RWPE2 (cell line): ENCODE results near the gene CLEC16A.

Experiments
- ATAC-seq: fragments of 200-7000 bp; cut with Tn5 transposase; 3 replicates; pipeline ENCODE4 v1.9.1; 2021; ENCODE audit warnings: low read depth
- DNase-seq: peaks from one replicate; pipeline ENCODE4 v3.0.0-alpha.2; 2020; ENCODE audit warnings: low spot score
- H3K27ac ChIP-seq: fragments of 450-650 bp; 2 replicates; pipeline ENCODE4 v1.5.1; 2017; ENCODE audit warnings: mild to moderate bottlenecking; ENCODE audit not compliant: poor library complexity, severe bottlenecking
- H3K27me3 ChIP-seq: fragments of 250-450 bp; sonication (Bioruptor Pico); 2 replicates; pipeline ENCODE4 v1.5.1; 2021; ENCODE audit warnings: mild to moderate bottlenecking, moderate library complexity; ENCODE audit not compliant: insufficient read depth, poor library complexity, severe bottlenecking
- H3K36me3 ChIP-seq: fragments of 250-450 bp; sonication (Bioruptor Pico); 2 replicates; pipeline ENCODE4 v1.5.1; 2020; ENCODE audit warnings: low read depth, mild to moderate bottlenecking, moderate library complexity
- H3K4me1 ChIP-seq: fragments of 250-450 bp; sonication (Bioruptor Pico); 2 replicates; pipeline ENCODE4 v1.5.1; 2021; ENCODE audit warnings: mild to moderate bottlenecking, moderate library complexity; ENCODE audit not compliant: insufficient read depth, poor library complexity, severe bottlenecking
- H3K4me3 ChIP-seq: fragments of 250-450 bp; sonication (Bioruptor Pico); 2 replicates; pipeline ENCODE4 v1.5.1; 2021; ENCODE audit warnings: mild to moderate bottlenecking, moderate library complexity; ENCODE audit not compliant: severe bottlenecking
- H3K9me3 ChIP-seq: fragments of 250-450 bp; sonication (Bioruptor Pico); 2 replicates; pipeline ENCODE4 v1.5.1; 2021; ENCODE audit warnings: mild to moderate bottlenecking, moderate library complexity; ENCODE audit not compliant: severe bottlenecking
- TF ChIP-seq, protein P1 (sequence below): fragments of 450-650 bp; IDR thresholded peaks from one replicate; pipeline ENCODE4 v1.5.1; 2017; ENCODE audit warnings: mild to moderate bottlenecking, moderate library complexity; ENCODE audit not compliant: poor library complexity, severe bottlenecking

Gene CLEC16A

DNA sequence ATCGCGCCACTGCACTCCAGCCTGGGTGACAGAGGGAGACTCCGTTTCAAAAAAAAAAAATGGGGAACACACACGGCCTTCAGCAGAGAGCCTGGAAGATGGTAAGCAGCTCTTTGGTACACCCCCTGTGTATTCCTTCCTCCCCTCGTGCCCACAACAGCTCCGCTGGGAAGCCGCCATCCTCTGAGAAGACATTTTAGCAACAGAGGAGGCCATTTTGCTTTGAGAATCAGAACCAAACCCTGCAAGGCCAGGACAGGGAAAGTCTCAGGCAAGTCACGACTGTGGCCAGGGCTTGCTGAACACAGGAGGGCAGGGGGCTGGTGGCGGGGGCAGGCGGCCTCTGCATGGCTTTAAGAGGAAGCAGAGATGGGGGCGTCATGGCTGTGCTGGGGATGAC lies 265.9 kb downstream of the CLEC16A start:
- no peaks in the 10 kb centered on the region for H3K9me3 ChIP-seq
- TF ChIP-seq, protein P1, sequence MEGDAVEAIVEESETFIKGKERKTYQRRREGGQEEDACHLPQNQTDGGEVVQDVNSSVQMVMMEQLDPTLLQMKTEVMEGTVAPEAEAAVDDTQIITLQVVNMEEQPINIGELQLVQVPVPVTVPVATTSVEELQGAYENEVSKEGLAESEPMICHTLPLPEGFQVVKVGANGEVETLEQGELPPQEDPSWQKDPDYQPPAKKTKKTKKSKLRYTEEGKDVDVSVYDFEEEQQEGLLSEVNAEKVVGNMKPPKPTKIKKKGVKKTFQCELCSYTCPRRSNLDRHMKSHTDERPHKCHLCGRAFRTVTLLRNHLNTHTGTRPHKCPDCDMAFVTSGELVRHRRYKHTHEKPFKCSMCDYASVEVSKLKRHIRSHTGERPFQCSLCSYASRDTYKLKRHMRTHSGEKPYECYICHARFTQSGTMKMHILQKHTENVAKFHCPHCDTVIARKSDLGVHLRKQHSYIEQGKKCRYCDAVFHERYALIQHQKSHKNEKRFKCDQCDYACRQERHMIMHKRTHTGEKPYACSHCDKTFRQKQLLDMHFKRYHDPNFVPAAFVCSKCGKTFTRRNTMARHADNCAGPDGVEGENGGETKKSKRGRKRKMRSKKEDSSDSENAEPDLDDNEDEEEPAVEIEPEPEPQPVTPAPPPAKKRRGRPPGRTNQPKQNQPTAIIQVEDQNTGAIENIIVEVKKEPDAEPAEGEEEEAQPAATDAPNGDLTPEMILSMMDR: no peak
- no peaks in the 10 kb centered on the region for H3K27me3 ChIP-seq
- ATAC-seq: no peak
- no peak overlapping the region for H3K27ac ChIP-seq
- peaks cover 4% of the 10 kb centered on the region for H3K4me1 ChIP-seq
- H3K36me3 ChIP-seq: no peaks in the 10 kb centered on the region
- DNase-seq: no peak
- H3K4me3 ChIP-seq: no peak overlapping the region

DNA sequence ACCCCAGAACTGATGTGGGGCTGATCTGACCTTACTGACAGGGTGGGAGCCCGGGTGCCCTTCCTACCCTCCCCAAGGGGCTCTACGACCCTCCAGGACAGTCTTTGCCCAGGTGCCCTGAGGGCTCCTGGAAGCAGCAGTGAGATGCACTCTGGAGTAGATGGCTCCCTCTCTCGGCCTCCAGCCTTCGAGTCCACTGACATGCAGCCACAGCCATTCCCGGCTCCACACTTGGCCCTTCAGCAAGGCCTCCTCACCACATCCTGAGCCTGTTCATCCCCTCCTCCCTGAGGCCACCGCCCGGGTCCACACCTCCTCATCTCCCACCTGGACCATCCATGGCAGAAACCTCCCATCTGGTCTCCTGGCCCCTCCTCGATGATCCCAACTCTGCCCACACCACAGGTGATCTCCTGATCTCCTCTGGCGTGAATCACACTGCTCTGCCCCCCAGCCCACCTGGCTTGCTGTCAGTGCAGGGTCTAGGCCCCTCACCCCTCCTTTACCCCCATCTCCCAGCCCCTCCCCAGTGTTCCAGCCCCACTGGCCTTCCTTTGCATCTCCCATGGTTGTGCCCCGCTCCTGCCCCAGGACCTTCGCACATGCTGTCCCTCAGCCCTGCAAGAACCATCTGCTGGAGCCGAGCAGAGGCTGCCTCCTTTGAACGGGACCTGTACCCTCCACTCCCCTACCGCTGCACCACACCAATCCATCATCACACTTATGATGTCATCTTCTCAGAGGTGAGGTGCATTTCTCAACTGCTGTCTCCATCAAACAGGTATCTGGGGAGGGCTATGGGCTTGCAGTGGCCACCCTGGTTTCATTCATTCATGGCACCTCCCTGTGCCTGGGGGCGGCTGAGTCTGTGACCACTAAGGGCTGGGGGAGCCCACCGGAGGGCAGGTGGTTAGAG lies 267.0 kb downstream of the CLEC16A start:
- Histone ChIP-seq H3K4me3 (no peak overlapping the region), H3K36me3 (no peaks in the 10 kb centered on the region), H3K4me1 (peaks cover 4% of the 10 kb centered on the region), H3K9me3 (no peaks in the 10 kb centered on the region), H3K27ac (no peak overlapping the region), H3K27me3 (no peaks in the 10 kb centered on the region)
- ATAC-seq: no peak
- no peak for DNase-seq
- TF ChIP-seq, protein P1: no peak

DNA sequence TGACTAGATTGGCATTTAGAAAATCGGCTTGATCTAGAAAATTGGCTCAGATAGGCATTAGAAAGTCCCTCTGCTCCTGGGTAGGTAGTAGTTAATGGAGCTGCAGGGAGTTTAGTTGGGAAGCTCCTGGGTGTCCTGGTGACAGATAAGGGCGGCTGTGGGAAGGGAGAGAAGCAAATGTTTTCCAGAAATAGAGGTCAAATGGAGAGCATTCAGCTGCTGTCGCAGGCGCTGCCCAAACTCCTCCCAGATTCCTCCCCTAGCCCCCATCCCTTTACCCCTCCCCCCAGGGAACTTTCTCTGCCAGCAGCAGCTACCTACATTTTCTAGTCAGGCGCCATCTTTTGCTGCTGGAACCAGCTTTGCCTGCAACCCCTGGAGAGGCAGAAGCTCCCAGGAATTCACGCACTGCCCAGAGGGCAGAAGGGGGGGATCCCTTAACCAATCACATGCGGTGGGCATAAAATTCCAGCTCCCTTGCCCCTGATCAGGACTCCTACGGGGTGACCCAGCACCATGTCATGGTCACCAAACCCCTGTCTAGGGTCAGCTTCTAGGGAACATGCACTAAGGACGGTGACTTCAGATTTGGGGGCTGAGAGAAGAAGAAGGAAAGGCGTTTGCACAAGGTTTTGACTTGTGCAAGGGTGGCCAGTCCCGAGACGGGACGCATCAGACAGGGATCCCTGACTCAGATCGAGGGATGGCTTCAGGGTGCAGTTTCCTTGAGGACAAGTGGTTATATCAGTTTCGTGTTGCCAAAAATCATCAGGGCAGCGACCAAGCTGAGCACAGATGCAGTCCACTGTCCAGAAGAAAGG lies 267.8 kb downstream of the CLEC16A start:
- H3K27ac ChIP-seq: no peak overlapping the region

DNA sequence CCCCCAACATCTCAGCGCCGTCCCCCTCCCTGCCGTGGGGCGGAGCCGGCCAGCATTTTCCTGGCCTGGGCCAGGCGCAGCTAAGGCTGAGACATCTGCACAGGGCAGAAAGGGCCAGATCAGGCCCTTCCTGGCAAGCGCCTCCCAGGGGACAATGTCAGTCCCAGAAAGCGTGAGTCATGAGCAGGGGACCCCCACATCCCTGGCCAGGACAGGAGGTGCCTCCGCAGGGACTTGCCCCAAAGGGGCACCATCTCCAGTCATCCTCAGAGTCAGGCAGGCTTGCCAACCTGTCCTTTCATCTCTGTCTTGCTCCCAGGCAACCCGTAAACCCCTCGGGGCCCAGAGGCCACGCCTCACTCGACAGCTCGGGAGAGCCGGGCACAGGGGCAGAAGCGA lies 268.4 kb downstream of the CLEC16A start:
- DNase-seq: no peak
- Histone ChIP-seq H3K4me1 (peaks cover 4% of the 10 kb centered on the region), H3K27ac (no peak overlapping the region), H3K36me3 (no peaks in the 10 kb centered on the region), H3K9me3 (no peaks in the 10 kb centered on the region), H3K27me3 (no peaks in the 10 kb centered on the region), H3K4me3 (no peak overlapping the region)
- TF ChIP-seq, protein P1: no peak
- ATAC-seq: peak; percentile 39; the same call in 2 of the 3 replicates

More for the DNA sequence above, 267.8 kb downstream of the CLEC16A start:
- DNase-seq (no peak), ATAC-seq (no peak)
- TF ChIP-seq, protein P1: no peak
- Histone ChIP-seq H3K27me3 (no peaks in the 10 kb centered on the region), H3K9me3 (no peaks in the 10 kb centered on the region), H3K36me3 (no peaks in the 10 kb centered on the region), H3K4me3 (no peak overlapping the region), H3K4me1 (peaks cover 4% of the 10 kb centered on the region)
